Measurements from ENCODE around the gene VPS37B. TPM values are rescaled to one million over a fixed set of nuclear protein-coding genes. Genes with fewer than 3 reads are reported as not detected.

The VPS37B gene
- total RNA-seq, 6 experiments from 2014 or later: 5.2 to 6.7 (median 6.0) TPM

- Histone ChIP-seq H3K4me3 (no peak overlapping the region), H3K27me3 (no peaks in the 10 kb centered on the region), H3K27ac (no peak overlapping the region), H3K4me1 (peaks cover 0 to 5% (median 0%) of the 10 kb centered on the region in 4 donors), H3K9me3 (no peaks in the 10 kb centered on the region), H3K36me3 (no peaks in the 10 kb centered on the region)
- ATAC-seq (peak in 1 of 4 donors; percentile 5), DNase-seq (no peak)
- no peak for TF ChIP-seq POLR2A (IDR thresholded peaks at IDR 0.05)
- no peak for TF ChIP-seq CTCF (IDR thresholded peaks at IDR 0.05)
- 33% methylated on average over 10 of the region's 10 CpGs for WGBS (ENCODE audit: insufficient coverage, low coverage, low lambda C conversion rate, missing lambda C conversion rate)
- intact Hi-C loops (cut with DNase I): no loop called here
Observed at GRCh38 chr12:122902854-122903692, 7.1 kb upstream of the VPS37B start.

- 87% methylated on average over 6 of the region's 6 CpGs for WGBS (ENCODE audit: insufficient coverage, low coverage, low lambda C conversion rate, missing lambda C conversion rate)
- H3K27ac ChIP-seq: no peak overlapping the region
Observed at GRCh38 chr12:122899887-122900286, 4.0 kb upstream of the VPS37B start.

GRCh38 chr12:122896662-122897061 is 738 bp upstream of the VPS37B start:
- 97% methylated on average over 4 of the region's 7 CpGs for WGBS (ENCODE audit: insufficient coverage, low coverage, low lambda C conversion rate, missing lambda C conversion rate)
- Histone ChIP-seq H3K27me3 (no peaks in the 10 kb centered on the region), H3K9me3 (no peaks in the 10 kb centered on the region), H3K36me3 (no peaks in the 10 kb centered on the region), H3K4me1 (peaks cover 0 to 26% (median 2%) of the 10 kb centered on the region in 4 donors), H3K27ac (peak overlapping the region in 1 of 3 donors; percentile 79), H3K4me3 (no peak overlapping the region)
- intact Hi-C loops (cut with DNase I): no loop called here
- DNase-seq: no peak
- ATAC-seq: no peak
- TF ChIP-seq CTCF (IDR thresholded peaks at IDR 0.05) (no peak), POLR2A (IDR thresholded peaks at IDR 0.05) (no peak)

More at GRCh38 chr12:122899887-122900286, 4.0 kb upstream of the VPS37B start:
- Histone ChIP-seq H3K9me3 (no peaks in the 10 kb centered on the region), H3K4me3 (no peak overlapping the region), H3K36me3 (no peaks in the 10 kb centered on the region), H3K27me3 (no peaks in the 10 kb centered on the region), H3K4me1 (peaks cover 0 to 5% (median 0%) of the 10 kb centered on the region in 4 donors)
- intact Hi-C loops (cut with DNase I): no loop called here
- TF ChIP-seq POLR2A (IDR thresholded peaks at IDR 0.05) (no peak), CTCF (IDR thresholded peaks at IDR 0.05) (no peak)
- ATAC-seq (no peak), DNase-seq (no peak)

GRCh38 chr12:122895320-122895703 is 612 bp downstream of the VPS37B start:
- DNase-seq (no peak), ATAC-seq (peak in 3 of 4 donors; percentile 6 to 15 (median 14))
- H3K36me3 ChIP-seq: no peaks in the 10 kb centered on the region
- no peaks in the 10 kb centered on the region for H3K27me3 ChIP-seq
- intact Hi-C loops (cut with DNase I): no loop called here
- WGBS (ENCODE audit: insufficient coverage, low coverage, low lambda C conversion rate, missing lambda C conversion rate): 18% methylated on average over 9 of the region's 9 CpGs
- TF ChIP-seq POLR2A (IDR thresholded peaks at IDR 0.05) (no peak), CTCF (IDR thresholded peaks at IDR 0.05) (no peak)
- H3K9me3 ChIP-seq: no peaks in the 10 kb centered on the region
- peak overlapping the region; percentile 79 to 81 (median 79) for H3K27ac ChIP-seq
- peaks cover 0 to 32% (median 2%) of the 10 kb centered on the region in 4 donors for H3K4me1 ChIP-seq
- H3K4me3 ChIP-seq: peak overlapping the region; percentile 60 to 87 (median 79)

All from right lobe of liver (tissue), 6 donors.